ENCODE results near the gene TRABD2B. TPM values are rescaled to one million over a fixed set of nuclear protein-coding genes. Genes with fewer than 3 reads are reported as not detected.

The TRABD2B gene
- total and polyA plus RNA-seq, 4 donors, result 0.28 to 2.6 (median 1.3) TPM

DNA sequence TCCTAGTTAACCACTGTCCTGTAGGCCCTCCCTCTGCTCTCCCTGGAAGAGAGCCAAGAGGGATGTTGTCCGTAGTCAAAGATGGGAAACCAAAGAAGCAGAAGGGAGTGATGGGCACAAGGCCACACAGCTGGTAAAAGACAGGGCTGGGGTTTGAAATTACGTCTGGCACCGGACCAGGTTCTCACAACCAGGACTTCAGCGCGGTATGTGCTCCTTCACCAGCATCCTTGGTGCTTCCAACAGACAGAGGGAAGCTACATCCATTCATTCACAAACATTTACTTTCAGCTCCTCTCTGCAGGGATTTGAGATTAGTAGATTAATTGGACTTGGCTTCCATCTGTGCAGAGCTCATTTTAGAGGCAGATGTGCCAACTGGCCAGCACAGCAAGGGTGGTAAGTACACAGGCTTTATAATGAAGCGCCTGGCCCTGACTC is 191.2 kb downstream of the TRABD2B start:
- no peak overlapping the region for H3K4me3 ChIP-seq (ENCODE audit: low read depth in 1 of 3, low read length in 3 of 3)
- no peaks in the 10 kb centered on the region for H3K27me3 ChIP-seq (ENCODE audit: control insufficient read depth in 4 of 4, insufficient read depth in 4 of 4, low read length in 3 of 4)
- TF ChIP-seq GABPA (IDR thresholded peaks at IDR 0.05 in 1 of 2, conservative IDR thresholded peaks at IDR 0.05 in 1 of 2), result no peak
- peaks cover 0 to 3% (median 0%) of the 10 kb centered on the region in 4 donors for H3K36me3 ChIP-seq (ENCODE audit: control insufficient read depth in 4 of 4, insufficient read depth in 3 of 4, low read depth in 1 of 4, low read length in 3 of 4)
- 86% methylated on average over 6 of the region's 6 CpGs for WGBS
- no peaks in the 10 kb centered on the region for H3K9me3 ChIP-seq (ENCODE audit: control insufficient read depth in 4 of 4, low read length in 3 of 4)
- H3K27ac ChIP-seq (ENCODE audit: low read depth in 1 of 2, low read length in 2 of 2), result no peak overlapping the region
- no peaks in the 10 kb centered on the region for H3K4me1 ChIP-seq (ENCODE audit: control insufficient read depth in 4 of 4, insufficient read depth in 4 of 4, low read length in 3 of 4)
- H3K9ac ChIP-seq (ENCODE audit: low read depth in 1 of 2, low read length in 2 of 2), result no peak overlapping the region
- no peak for DNase-seq (ENCODE audit: low spot score)

DNA sequence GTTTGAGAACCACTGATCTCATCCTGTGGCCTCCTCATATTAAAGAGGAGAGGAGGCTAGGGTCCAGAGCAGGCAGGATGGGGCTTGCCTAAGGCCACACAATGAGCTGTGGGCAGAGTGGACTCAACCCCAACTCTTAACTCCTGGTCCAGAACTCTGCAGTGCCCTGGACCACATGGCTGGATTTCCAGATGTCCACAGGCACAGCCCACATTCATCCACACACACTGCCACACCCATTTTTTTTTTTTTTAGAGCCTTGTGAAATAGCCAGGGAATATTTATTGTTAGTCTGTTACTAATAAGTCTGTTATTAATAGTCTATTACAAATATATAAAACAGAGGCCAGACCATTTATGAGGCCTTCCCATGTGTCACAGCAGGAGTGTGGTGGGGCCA is 192.2 kb downstream of the TRABD2B start:
- Histone ChIP-seq H3K4me1 (ENCODE audit: control insufficient read depth in 4 of 4, insufficient read depth in 4 of 4, low read length in 3 of 4) (no peaks in the 10 kb centered on the region), H3K9ac (ENCODE audit: low read depth in 1 of 2, low read length in 2 of 2) (no peak overlapping the region), H3K4me3 (ENCODE audit: low read depth in 1 of 3, low read length in 3 of 3) (no peak overlapping the region), H3K9me3 (ENCODE audit: control insufficient read depth in 4 of 4, low read length in 3 of 4) (no peaks in the 10 kb centered on the region), H3K27ac (ENCODE audit: low read depth in 1 of 2, low read length in 2 of 2) (no peak overlapping the region), H3K36me3 (ENCODE audit: control insufficient read depth in 4 of 4, insufficient read depth in 3 of 4, low read depth in 1 of 4, low read length in 3 of 4) (peaks cover 0 to 12% (median 0%) of the 10 kb centered on the region in 4 donors), H3K27me3 (ENCODE audit: control insufficient read depth in 4 of 4, insufficient read depth in 4 of 4, low read length in 3 of 4) (no peaks in the 10 kb centered on the region)
- no peak for TF ChIP-seq EGR1 (IDR thresholded peaks at IDR 0.05; ENCODE audit: low read depth in 2 of 2)
- TF ChIP-seq, protein P1, sequence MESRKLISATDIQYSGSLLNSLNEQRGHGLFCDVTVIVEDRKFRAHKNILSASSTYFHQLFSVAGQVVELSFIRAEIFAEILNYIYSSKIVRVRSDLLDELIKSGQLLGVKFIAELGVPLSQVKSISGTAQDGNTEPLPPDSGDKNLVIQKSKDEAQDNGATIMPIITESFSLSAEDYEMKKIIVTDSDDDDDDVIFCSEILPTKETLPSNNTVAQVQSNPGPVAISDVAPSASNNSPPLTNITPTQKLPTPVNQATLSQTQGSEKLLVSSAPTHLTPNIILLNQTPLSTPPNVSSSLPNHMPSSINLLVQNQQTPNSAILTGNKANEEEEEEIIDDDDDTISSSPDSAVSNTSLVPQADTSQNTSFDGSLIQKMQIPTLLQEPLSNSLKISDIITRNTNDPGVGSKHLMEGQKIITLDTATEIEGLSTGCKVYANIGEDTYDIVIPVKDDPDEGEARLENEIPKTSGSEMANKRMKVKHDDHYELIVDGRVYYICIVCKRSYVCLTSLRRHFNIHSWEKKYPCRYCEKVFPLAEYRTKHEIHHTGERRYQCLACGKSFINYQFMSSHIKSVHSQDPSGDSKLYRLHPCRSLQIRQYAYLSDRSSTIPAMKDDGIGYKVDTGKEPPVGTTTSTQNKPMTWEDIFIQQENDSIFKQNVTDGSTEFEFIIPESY (IDR thresholded peaks at IDR 0.05), result no peak
- no peak for TF ChIP-seq GABPA (IDR thresholded peaks at IDR 0.05 in 1 of 2, conservative IDR thresholded peaks at IDR 0.05 in 1 of 2)
- TF ChIP-seq YY1 (IDR thresholded peaks at IDR 0.05), result no peak
- no peak for TF ChIP-seq RAD21 (IDR thresholded peaks at IDR 0.05)
- no peak for TF ChIP-seq FOXA2 (IDR thresholded peaks at IDR 0.05)
- TF ChIP-seq, protein P2, sequence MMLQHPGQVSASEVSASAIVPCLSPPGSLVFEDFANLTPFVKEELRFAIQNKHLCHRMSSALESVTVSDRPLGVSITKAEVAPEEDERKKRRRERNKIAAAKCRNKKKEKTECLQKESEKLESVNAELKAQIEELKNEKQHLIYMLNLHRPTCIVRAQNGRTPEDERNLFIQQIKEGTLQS (IDR thresholded peaks at IDR 0.05), result no peak
- no peak for TF ChIP-seq NR2F2 (IDR thresholded peaks at IDR 0.05)
- TF ChIP-seq, protein P3, sequence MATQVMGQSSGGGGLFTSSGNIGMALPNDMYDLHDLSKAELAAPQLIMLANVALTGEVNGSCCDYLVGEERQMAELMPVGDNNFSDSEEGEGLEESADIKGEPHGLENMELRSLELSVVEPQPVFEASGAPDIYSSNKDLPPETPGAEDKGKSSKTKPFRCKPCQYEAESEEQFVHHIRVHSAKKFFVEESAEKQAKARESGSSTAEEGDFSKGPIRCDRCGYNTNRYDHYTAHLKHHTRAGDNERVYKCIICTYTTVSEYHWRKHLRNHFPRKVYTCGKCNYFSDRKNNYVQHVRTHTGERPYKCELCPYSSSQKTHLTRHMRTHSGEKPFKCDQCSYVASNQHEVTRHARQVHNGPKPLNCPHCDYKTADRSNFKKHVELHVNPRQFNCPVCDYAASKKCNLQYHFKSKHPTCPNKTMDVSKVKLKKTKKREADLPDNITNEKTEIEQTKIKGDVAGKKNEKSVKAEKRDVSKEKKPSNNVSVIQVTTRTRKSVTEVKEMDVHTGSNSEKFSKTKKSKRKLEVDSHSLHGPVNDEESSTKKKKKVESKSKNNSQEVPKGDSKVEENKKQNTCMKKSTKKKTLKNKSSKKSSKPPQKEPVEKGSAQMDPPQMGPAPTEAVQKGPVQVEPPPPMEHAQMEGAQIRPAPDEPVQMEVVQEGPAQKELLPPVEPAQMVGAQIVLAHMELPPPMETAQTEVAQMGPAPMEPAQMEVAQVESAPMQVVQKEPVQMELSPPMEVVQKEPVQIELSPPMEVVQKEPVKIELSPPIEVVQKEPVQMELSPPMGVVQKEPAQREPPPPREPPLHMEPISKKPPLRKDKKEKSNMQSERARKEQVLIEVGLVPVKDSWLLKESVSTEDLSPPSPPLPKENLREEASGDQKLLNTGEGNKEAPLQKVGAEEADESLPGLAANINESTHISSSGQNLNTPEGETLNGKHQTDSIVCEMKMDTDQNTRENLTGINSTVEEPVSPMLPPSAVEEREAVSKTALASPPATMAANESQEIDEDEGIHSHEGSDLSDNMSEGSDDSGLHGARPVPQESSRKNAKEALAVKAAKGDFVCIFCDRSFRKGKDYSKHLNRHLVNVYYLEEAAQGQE (IDR thresholded peaks at IDR 0.05), result no peak
- no peak for TF ChIP-seq FOXA1 (IDR thresholded peaks at IDR 0.05)
- no peak for TF ChIP-seq HNF4G (IDR thresholded peaks at IDR 0.05)
- TF ChIP-seq, protein P4, sequence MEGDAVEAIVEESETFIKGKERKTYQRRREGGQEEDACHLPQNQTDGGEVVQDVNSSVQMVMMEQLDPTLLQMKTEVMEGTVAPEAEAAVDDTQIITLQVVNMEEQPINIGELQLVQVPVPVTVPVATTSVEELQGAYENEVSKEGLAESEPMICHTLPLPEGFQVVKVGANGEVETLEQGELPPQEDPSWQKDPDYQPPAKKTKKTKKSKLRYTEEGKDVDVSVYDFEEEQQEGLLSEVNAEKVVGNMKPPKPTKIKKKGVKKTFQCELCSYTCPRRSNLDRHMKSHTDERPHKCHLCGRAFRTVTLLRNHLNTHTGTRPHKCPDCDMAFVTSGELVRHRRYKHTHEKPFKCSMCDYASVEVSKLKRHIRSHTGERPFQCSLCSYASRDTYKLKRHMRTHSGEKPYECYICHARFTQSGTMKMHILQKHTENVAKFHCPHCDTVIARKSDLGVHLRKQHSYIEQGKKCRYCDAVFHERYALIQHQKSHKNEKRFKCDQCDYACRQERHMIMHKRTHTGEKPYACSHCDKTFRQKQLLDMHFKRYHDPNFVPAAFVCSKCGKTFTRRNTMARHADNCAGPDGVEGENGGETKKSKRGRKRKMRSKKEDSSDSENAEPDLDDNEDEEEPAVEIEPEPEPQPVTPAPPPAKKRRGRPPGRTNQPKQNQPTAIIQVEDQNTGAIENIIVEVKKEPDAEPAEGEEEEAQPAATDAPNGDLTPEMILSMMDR (IDR thresholded peaks at IDR 0.05; ENCODE audit: low read depth, low read length, missing input control), result no peak
- DNase-seq (ENCODE audit: low spot score), result no peak
